Osteoblast (primary cell): ENCODE measurements around the gene BRD2. TPM values are rescaled to one million over a fixed set of nuclear protein-coding genes. Genes with fewer than 3 reads are reported as not detected.
A peak's percentile ranks its signal among the peaks of the same experiment; 100 is the strongest.

Source experiments
- DNase-seq: peaks from one replicate; pipeline ENCODE4 v3.0.0; 2011; ENCODE audit warnings: low spot score, mixed read lengths; ENCODE audit not compliant: insufficient read length; ENCODE audit errors: missing footprints
- H2AFZ ChIP-seq: 2 replicates; pipeline ENCODE4 v1.6.0; 2011; ENCODE audit warnings: mild to moderate bottlenecking, low read length
- H3K27ac ChIP-seq: 2 replicates; pipeline ENCODE4 v1.5.1; 2011; ENCODE audit warnings: mild to moderate bottlenecking, low read depth, low read length, moderate library complexity
- H3K27me3 ChIP-seq: 2 replicates; pipeline ENCODE4 v1.6.0; 2012; ENCODE audit warnings: mild to moderate bottlenecking, control low read depth, inconsistent platforms, low read length, moderate library complexity; ENCODE audit not compliant: insufficient read depth
- H3K36me3 ChIP-seq: 2 replicates; pipeline ENCODE4 v1.5.1; 2011; ENCODE audit warnings: mild to moderate bottlenecking, low read length, control low read depth, moderate library complexity; ENCODE audit not compliant: insufficient read depth
- H3K4me1 ChIP-seq: 2 replicates; pipeline ENCODE4 v1.5.1; 2011; ENCODE audit warnings: mild to moderate bottlenecking, low read length, control low read depth, moderate library complexity; ENCODE audit not compliant: insufficient read depth
- H3K4me2 ChIP-seq: 2 replicates; pipeline ENCODE4 v1.6.0; 2011; ENCODE audit warnings: mild to moderate bottlenecking, low read length; ENCODE audit not compliant: insufficient read depth
- H3K4me3 ChIP-seq: fragments of 200-600 bp; sonication (generic); 3 replicates; pipeline ENCODE4 v1.5.1; 2012; ENCODE audit warnings: mild to moderate bottlenecking, low read length, inconsistent platforms; ENCODE audit not compliant: insufficient read depth
- H3K79me2 ChIP-seq: 2 replicates; pipeline ENCODE4 v1.6.0; 2012; ENCODE audit warnings: mild to moderate bottlenecking, low read length, control low read depth, inconsistent platforms; ENCODE audit not compliant: insufficient read depth
- H3K9me3 ChIP-seq: 2 replicates; pipeline ENCODE4 v1.5.1; 2011; ENCODE audit warnings: low read depth, low read length, control low read depth
- H4K20me1 ChIP-seq: 2 replicates; pipeline ENCODE4 v1.6.0; 2012; ENCODE audit warnings: mild to moderate bottlenecking, low read length, control low read depth; ENCODE audit not compliant: insufficient read depth
- total RNA-seq: library from RNA; depleted of rRNA; stranded (reverse); fragments of >200 nt; gene quantifications from 2 replicates; pipeline ENCODE4 v1.2.3, GENCODE V29; 2012
- TF ChIP-seq, protein P1 (sequence below): IDR thresholded peaks from 2 replicates; pipeline ENCODE4 v1.5.1; 2011; ENCODE audit warnings: mild to moderate bottlenecking, low read depth, low read length, moderate library complexity; ENCODE audit errors: extremely low read depth

The BRD2 gene
- total RNA-seq, 1 donor = 119 TPM

DNA sequence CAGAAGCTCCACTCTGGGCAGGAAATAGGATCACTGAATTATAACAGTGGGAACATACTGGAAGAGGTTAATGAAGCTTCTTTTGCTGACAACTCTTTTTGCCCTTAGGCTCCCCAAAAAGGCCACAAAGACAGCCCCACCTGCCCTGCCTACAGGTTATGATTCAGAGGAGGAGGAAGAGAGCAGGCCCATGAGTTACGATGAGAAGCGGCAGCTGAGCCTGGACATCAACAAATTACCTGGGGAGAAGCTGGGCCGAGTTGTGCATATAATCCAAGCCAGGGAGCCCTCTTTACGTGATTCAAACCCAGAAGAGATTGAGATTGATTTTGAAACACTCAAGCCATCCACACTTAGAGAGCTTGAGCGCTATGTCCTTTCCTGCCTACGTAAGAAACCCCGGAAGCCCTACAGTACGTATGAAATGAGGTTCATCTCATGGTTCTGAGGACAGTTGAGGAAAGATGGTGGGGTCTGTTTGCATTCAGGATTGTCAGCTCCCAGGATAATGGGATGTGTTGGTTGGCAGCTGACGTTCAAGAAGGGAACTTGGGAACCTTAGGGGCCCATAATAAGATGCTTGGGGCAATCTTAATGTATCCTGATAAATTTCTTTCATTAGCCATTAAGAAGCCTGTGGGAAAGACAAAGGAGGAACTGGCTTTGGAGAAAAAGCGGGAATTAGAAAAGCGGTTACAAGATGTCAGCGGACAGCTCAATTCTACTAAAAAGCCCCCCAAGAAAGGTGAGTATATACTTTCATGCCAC, 11.5 kb downstream of the BRD2 start:
- Histone ChIP-seq H2AFZ (no peak overlapping the region), H4K20me1 (peaks cover 73% of the 10 kb centered on the region), H3K4me1 (peaks cover 21% of the 10 kb centered on the region), H3K27ac (no peak overlapping the region), H3K79me2 (peaks cover 56% of the 10 kb centered on the region), H3K4me3 (no peak overlapping the region), H3K9me3 (no peaks in the 10 kb centered on the region), H3K36me3 (peaks cover 84% of the 10 kb centered on the region), H3K27me3 (no peaks in the 10 kb centered on the region), H3K4me2 (no peak overlapping the region)
- TF ChIP-seq, protein P1, sequence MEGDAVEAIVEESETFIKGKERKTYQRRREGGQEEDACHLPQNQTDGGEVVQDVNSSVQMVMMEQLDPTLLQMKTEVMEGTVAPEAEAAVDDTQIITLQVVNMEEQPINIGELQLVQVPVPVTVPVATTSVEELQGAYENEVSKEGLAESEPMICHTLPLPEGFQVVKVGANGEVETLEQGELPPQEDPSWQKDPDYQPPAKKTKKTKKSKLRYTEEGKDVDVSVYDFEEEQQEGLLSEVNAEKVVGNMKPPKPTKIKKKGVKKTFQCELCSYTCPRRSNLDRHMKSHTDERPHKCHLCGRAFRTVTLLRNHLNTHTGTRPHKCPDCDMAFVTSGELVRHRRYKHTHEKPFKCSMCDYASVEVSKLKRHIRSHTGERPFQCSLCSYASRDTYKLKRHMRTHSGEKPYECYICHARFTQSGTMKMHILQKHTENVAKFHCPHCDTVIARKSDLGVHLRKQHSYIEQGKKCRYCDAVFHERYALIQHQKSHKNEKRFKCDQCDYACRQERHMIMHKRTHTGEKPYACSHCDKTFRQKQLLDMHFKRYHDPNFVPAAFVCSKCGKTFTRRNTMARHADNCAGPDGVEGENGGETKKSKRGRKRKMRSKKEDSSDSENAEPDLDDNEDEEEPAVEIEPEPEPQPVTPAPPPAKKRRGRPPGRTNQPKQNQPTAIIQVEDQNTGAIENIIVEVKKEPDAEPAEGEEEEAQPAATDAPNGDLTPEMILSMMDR = no peak
- no peak for DNase-seq

DNA sequence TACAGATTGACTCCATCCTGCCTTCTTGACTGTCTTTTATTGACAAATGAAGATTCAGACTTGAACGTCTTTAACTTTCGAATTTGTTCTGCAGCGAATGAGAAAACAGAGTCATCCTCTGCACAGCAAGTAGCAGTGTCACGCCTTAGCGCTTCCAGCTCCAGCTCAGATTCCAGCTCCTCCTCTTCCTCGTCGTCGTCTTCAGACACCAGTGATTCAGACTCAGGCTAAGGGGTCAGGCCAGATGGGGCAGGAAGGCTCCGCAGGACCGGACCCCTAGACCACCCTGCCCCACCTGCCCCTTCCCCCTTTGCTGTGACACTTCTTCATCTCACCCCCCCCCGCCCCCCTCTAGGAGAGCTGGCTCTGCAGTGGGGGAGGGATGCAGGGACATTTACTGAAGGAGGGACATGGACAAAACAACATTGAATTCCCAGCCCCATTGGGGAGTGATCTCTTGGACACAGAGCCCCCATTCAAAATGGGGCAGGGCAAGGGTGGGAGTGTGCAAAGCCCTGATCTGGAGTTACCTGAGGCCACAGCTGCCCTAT, 12.2 kb downstream of the BRD2 start:
- Histone ChIP-seq H3K4me3 (no peak overlapping the region), H3K79me2 (peaks cover 50% of the 10 kb centered on the region), H3K27ac (no peak overlapping the region), H2AFZ (no peak overlapping the region), H3K9me3 (no peaks in the 10 kb centered on the region), H3K4me2 (no peak overlapping the region), H4K20me1 (peaks cover 66% of the 10 kb centered on the region), H3K27me3 (no peaks in the 10 kb centered on the region), H3K36me3 (peaks cover 77% of the 10 kb centered on the region), H3K4me1 (peaks cover 15% of the 10 kb centered on the region)
- TF ChIP-seq, protein P1 = no peak
- DNase-seq = peak; percentile 15

DNA sequence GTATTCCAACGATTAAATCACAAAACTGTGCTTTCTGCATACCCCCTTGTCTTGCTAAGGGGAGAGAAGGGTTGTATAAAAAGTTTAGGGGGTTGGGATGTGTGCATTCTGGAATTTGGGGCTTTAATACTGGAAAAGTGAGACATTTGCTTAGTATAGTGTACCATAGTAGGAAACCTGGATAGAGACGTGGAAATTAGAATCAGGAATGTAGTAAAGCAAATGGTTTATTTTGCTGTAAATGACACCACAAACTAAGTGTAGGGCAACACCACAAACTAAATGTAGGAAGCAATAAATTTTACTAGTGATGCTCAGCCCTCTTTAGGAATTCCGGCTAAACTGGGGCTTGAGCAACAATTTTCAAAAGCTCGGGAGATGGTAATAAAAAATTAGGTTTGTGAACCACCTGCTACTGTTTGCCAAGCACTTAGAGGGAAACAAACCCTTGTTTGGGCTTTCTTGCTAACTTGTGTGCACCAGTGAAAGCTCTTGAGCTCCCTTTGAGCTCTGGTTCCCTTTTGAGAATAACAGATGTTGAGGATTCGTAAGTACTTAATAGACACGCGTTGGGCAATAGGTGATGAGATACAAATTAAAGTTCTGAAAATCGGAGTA, 13.8 kb downstream of the BRD2 start:
- peaks cover 33% of the 10 kb centered on the region for H3K79me2 ChIP-seq
- H2AFZ ChIP-seq = no peak overlapping the region
- H3K9me3 ChIP-seq = no peaks in the 10 kb centered on the region
- H3K27me3 ChIP-seq = no peaks in the 10 kb centered on the region
- H3K36me3 ChIP-seq = peaks cover 61% of the 10 kb centered on the region
- no peak overlapping the region for H3K27ac ChIP-seq
- DNase-seq = peak; percentile 38
- no peaks in the 10 kb centered on the region for H3K4me1 ChIP-seq
- peaks cover 50% of the 10 kb centered on the region for H4K20me1 ChIP-seq
- H3K4me3 ChIP-seq = no peak overlapping the region
- H3K4me2 ChIP-seq = no peak overlapping the region
- TF ChIP-seq, protein P1 = no peak
